Activated CD4-positive, alpha-beta T cell treated with anti-CD3 and anti-CD28 coated beads, Interleukin-2, amount 50 U/mL, for 4 hours (primary cell): ENCODE data around the gene VAV2.

Source experiments
- DNase-seq, 2 experiments: peaks; one replicate each; pipeline ENCODE4 v3.0.0-alpha.2; 2020

The VAV2 gene

DNA sequence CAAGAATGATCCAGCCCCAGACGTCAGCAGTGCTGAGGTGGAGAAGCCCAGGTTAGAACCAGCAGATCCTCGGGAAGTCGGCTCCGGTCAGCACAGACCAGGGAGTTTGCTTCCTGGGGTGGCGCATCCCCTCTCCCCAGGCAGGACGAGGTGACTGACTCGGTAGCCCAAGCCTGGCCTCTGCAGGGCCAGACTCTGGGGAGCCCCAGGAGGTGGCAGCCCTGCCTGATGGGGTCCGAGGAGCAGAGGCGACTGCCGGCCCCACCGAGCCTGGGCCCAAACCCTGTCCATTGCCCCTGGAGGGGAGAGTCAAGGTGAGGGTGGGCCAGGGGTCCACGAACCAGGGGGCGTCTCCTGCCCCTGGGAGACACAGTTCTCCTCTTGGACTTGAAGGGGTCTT is 201.1 kb downstream of the VAV2 start:
- DNase-seq = no peak

GRCh38 chr9:133789778-133790177 is 202.3 kb downstream of the VAV2 start:
- DNase-seq = no peak

DNA sequence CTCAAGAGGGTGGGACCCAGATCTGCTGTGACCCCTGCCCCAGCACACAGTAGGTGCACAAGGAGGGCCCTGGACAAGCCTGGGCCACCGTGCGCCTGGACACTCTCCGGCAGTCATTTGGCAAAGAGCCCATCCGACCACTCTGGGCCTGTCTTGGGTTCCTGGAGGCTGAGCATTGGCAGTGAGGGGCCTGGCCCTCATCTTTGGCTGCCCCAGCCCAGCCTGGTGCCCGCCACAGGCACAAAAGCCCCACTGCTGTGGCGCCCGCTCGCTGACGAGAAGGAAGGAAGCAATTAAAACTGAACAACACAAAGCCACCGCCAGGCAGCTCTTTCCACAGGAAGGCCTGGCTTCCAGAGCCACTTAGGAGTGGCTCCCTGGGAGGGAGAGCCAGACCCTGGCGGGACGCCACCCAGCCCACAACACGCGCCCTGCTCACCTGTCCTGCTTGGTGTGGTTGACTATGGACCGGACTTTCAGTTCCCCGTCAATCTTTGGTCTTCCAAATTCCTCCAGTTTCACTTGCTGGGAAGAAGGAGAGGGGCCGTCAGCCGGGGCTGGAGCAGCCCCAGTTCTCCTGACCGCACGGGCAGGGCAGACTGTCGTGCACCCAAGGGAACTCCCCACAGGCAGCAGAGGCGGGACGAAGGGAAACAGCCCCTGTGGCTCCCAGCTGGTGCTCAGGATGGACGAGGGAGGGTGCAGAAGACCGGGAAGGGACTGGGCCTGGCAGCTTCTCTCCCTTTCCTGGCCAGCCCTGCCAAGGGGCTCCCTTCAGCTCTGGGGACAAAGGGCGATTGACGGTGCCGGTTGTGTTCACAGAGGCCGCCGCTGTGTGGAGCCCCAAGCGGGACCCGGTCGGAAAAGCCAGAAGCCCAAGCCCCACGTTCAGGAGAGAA is 203.1 kb downstream of the VAV2 start:
- DNase-seq = no peak

DNA sequence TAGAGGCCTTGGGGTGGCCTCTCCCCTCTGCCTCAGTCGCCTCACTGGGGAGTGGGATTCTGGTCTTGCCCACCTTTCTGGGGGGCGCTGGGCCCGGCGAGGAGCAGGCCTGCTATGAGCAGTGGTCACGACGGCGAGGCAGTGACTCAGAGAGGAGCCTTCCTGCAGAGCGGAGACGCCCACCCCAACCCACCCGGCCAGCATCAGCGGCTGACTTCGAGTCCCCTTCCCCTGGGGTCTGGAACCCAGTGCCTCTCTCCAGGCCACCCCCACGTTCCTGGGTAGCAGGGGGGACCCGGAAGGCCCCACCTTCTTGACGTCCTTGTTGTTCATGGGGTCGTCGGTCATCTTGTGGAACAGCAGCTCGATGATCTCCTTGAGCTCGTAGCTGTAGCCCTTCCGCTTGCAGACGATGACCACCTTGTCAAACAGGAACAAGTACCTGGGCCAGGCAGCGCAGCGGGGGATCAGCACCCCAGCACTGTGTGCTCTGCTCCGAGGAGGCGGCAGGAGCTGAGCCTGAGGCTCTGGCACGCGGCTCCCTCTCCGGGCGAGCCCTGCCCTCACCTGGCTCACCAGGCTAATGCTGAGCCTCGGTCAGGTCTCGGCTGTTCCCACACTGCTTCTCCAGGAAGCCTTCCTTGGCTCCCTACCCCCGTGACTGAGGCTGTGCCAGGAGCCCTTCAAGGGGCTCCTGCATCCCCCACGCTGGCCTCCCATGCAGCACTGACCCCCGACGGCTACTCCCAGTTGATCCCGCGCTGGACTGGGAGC is 203.9 kb downstream of the VAV2 start:
- DNase-seq = no peak

GRCh38 chr9:133787754-133788025 is 204.4 kb downstream of the VAV2 start:
- DNase-seq = no peak

DNA sequence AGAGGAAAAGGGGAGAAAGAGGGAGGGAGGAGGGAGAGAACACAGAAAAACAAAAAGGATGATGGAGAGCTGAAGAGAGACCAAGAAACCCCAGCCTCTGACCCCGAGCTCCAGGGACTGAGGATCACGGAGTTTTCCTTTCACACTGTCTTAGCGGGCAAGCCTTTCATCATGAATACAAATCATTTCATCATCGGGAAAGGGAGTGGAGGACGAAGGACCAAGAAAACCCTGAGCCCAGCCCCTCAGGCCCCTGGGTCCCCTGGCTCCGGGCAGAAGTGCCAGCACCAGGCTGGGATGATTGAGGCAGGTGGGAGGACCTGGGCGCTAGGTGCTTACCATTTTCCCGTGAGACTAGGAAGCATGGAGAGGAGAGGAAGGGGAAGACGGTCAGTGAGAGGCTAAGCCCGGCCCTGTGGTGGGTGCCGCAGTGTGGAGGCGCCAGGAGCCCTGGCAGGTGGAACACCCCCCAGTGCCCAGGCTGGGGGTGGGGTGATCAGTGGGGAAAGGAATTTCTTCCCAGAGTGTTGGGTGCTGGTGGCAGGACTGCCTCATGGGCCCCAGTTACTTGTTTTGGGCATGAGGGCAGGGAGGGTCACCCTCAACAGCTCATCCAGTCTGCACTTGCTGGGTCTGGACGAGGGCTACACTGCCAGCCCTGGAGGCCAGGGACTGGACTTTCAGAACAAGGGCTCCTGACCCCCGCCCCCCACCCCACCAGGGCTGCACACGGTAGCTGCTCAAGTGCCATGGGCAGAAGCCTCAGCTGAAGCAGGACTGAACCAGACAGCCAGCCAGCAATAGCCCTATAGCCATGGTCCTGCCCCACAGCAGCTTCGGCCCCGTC is 205.0 kb downstream of the VAV2 start:
- DNase-seq = no peak

- no peak for DNase-seq
These were observed 205.8 kb downstream of the VAV2 start for GRCh38 chr9:133786371-133786753.

DNA sequence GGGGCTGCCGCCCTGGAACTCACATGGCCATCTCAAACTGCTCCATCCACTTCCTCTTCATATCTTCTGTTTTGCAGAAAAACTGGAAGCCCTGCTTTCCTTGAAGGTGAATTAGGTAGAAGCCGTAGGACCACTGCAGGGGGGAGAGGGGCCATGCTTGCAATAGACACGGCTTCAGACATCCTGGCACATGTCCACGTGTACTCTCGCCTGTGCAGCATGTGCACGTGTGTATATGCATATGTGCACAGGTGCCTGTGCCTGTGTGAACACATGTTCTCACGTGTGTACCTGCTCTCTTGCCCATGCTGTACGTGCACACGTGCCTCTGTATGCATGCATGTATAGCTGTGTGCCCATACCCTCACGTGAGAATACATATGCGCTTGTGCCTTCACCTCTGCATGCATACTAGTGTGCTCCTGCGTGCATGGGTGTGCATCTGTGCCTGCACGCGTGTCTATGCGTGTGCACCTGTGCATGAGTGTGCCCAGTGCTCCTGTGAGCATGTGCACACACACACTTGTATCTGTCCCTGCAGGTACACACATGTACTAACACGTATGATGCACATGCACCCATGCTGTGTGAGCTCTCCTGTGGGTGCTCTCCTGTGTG is 206.3 kb downstream of the VAV2 start:
- no peak for DNase-seq

DNA sequence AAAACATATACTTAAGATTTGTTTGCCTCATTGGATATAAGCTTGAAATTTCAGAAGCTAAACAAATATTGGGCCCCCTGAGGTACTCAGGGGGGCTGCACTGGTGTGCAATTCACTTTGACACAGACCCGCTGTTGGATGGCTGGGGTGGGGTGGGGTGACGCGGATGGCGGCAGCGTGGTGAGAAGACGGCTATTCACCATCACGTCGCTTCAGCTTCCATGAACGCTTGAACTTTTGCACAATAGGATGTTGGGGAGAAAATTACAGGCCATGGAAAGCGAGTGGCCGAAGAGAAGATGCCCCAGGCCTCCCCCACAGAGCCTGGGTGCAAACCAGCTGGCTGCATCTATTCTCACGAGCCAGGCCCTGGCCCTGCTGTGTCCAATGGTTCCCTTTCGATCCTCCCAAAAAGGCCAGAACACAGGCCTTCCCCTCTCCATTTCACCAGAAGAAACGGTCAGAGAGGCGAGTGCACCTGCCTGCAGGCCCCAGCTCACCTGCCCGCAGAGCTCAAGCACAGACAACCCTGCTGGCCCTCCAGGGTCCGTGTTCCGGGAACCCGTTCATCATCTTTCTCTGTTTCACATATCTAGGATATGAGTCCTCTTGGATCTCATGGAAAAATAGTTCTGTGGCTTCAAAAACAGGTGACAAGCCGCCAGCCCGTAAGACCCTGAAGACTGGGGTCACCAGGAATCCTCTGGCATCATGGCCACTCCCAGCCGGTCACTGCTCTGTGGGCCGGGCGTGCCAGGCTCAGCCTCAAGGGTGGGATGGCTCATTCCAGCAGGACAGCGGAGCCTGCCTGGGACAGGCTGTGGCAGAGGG is 207.2 kb downstream of the VAV2 start:
- no peak for DNase-seq

DNA sequence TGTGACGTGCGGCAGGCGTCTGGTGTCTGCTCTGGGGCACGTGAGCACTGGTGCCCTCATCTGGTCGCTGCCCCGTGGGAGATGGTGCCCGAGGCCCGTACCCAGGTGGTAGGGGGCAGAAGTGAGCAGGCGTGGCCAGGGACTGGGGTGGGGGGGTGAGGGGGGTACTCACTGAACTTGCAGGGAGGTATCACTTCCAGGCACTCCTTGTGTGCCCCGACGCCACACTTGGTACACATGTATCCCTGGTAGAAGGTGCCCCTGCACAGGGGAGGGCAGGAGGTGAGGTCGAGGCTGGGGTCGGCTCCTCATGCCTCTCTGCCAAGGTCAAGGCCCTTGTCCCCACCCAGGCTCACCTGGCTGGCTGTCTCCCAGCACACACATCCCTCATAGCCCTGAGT is 208.8 kb downstream of the VAV2 start:
- DNase-seq = no peak

DNA sequence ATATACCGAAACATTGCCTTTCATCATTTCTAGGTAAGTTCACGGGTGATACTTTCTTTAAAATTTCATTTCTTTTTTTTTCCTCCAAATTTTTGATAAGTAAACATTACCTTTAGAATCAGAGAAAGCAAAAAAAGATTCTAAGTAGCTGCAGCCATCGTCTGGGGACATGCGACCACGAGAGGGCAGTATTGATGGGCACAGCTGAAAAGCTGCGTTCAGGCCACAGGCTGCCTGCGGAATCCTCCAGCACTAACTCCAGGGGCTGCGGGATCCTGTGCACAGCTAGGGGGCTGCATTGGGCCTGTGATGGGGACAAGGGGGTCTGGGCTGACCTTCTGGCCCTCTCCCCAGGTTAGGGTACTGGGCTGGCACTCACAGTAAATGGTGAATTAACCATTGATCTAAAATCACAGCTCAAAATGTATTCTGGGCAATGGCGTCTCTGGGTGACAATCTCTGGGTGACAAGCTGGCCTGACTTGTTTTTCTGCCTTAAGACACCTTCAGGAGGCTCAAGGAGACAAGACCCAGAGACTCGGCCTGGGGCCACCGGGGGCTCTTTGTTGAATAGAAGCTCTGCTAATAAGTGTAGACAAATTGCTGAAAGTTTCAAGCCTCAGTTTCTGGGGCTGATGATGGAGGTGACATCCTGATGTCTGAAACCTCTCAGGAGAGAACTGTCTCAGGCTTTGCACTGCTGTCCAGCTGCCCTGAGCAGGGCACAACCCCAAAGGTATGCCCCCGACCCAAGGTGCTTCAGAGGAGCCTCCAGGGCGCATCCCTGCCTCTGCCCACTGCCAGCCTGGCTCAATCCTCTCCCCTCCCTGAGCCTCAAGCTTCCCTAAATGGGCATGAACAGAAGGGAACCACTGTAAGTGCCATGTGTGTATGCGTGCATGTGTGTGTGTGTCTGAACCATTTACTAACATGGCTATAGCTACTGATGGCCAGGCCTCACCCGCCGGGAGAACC is 209.7 kb downstream of the VAV2 start:
- peak; percentile 57 to 63 for DNase-seq

GRCh38 chr9:133781828-133782135 is 210.3 kb downstream of the VAV2 start:
- no peak for DNase-seq

- DNase-seq = no peak
These were observed 210.9 kb downstream of the VAV2 start for GRCh38 chr9:133780962-133781827.

DNA sequence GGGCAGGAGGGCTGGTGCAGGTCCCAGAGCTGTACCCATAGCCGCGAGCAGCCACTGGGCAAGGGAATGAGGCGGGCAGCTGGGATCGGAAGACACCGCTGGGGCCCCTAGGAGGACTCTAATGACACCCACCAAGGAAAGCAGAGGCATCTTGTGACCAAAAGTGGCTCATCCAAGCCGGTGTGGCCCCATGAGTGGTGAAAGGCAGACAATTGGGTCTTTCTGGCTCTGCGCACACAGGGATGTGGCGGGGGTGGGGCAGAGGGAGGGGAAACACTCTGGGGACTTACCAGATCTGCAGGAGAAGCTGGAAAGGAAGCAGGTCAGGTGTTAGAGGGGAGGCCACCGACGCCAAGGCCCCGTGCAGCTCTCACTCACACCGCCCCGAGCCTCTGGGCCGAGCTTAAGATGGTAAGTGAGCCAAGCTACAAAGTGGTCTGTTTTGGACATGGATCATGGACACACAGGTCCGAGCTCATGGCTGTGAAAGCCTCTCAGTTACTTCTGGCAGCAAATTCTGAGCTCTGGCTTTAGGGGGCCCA is 211.6 kb downstream of the VAV2 start:
- no peak for DNase-seq

- DNase-seq = no peak
These were observed 212.4 kb downstream of the VAV2 start for GRCh38 chr9:133779516-133780403.

GRCh38 chr9:133779081-133779480 is 213.0 kb downstream of the VAV2 start:
- no peak for DNase-seq

DNA sequence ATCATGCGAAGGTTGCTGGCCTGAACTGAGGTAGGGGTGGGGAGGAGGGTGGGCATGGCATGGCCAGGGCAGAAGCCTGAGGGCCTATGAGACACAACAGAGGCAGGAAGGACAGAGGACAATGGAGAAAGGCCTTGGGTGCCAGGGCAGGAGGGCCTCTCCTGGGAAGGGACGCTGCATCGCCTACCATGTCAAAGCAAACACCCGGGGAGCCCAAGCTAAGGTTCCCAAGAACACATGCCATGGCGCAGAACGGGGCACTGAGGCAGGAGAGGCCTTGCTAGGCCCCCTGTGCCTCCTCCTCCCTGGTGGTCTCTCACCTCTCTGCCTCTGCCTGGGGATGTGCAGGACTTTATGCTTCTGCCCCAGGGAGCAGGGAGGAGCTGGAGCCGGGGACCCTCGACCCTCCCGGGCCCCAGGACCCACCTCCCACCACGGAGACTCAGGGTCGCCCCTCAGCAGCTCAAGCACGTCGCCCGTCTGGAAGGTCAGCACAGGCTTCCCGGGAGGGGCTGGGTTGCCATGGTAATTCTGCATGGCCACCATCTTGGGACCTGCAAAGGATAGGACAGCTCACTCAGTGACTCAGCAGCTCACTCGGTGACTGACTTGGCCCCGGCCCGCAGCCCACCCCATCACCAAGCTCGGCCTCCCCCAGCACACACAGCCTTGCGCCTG is 213.6 kb downstream of the VAV2 start:
- no peak for DNase-seq

GRCh38 chr9:133777871-133778270 is 214.3 kb downstream of the VAV2 start:
- no peak for DNase-seq
